Stimulated activated CD4-positive, alpha-beta T cell treated with anti-CD3 and anti-CD28 coated beads, Interleukin-12 subunit alpha, Interleukin-12 subunit beta, amount 100 ng/mL, for 4 hours (primary cell): ENCODE measurements around the gene PANX2.

Source experiments
- DNase-seq: peaks from one replicate; pipeline ENCODE4 v3.0.0-alpha.2; 2020

Gene PANX2

DNA sequence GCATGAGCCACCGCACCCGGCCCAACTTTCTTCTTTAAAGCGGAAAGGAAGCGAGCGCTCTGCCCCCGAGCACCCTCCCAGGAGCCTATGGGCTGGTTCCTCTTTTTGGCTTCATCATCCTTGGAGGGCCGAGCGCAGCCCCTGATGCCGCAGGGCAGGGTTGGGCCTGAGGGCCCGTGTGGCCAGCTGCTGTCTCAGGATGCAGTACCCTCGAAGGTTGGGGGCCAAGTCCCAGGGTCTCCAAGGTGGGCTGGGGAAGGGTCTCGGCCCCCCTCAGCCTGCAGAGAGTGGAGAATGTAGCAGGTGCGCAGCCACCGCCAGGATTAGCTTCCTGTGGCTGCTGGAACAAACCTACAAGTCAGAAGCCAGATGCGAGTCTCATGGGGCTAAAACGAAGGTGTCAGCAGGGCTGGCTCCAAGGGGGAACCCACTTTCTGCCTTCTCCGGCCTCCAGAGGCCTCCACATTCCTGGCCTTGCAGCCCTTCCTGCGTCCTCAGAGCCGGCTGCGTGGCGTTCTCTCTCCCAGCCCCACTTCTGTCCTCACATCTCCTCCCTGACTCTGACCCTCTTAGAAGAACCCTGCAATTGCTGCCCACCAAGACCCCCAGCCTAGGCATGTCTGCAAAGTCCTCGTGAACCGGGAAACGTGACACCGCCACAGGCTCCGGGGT lies 2.9 kb downstream of the PANX2 start:
- no peak for DNase-seq

DNA sequence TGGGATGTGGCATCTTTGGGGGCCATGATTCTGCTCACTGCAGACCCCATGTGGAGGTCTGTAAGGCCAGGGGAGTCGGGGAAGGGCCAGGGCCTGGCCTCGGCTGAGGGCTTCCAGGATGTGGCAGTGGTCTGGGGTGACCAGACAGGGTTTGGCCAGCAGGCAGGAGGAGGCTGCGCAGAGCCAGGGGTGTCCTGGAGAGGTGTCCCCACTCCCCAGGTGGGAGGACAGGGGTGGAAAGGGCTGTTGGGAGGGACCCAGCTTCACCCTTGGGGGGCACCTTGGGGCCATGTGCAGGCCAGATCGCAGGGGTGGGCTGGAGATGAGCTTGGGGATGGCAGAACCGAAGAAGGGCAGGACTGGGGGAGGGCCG lies 3.4 kb downstream of the PANX2 start:
- no peak for DNase-seq

DNA sequence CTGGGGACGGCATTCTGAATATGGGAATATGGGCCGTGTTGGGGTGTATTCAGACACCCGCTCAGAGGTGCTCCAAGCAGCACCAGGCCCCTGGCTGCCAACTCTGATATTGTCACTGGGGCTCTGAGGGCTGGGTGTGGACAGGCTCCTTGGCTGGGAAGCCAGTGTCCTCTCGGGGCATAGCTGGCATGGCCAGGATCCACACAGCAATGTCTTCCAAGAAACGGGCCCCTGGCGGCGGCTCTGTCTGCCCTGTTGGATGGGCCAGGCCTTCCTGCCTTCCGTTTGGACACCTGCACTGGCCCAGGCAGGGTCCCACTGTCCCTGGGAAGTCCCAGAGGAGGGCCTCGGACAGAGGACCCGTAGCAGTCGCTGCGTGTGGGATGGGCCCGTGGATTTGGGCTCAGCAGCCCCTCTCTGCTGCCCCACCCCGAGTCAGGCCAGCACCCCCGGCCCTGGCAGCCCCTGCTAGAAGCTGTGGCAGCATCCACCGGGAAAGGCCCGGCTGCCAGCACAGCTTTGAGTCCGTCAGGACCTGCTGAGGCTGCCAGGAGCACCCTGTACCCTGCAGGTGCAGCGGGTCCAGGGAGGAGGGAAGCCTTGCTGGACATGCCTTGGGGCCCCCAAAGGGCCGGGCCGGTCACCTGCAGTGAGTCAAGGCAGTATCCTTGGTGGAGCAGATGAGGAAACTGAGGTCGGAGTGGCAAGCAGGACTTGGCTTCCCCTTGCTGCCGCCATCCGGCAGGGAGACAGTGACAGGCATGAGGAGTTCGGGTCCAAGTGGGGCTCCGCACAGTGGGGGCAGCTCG lies 4.1 kb downstream of the PANX2 start:
- no peak for DNase-seq

DNA sequence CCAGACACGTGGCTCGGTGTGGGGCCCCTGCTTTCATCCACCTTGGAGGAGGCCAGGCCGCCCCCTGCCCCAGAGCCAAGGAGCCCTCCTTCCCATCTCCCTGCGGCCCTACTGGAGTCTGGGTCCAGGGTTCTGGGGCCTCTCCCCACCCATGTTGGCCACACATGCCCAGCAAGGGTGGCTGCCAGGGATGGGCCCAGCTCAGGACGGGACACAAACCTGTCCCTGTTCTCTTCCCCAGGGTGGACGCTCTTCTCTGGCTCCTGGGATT lies 4.6 kb downstream of the PANX2 start:
- no peak for DNase-seq

DNA sequence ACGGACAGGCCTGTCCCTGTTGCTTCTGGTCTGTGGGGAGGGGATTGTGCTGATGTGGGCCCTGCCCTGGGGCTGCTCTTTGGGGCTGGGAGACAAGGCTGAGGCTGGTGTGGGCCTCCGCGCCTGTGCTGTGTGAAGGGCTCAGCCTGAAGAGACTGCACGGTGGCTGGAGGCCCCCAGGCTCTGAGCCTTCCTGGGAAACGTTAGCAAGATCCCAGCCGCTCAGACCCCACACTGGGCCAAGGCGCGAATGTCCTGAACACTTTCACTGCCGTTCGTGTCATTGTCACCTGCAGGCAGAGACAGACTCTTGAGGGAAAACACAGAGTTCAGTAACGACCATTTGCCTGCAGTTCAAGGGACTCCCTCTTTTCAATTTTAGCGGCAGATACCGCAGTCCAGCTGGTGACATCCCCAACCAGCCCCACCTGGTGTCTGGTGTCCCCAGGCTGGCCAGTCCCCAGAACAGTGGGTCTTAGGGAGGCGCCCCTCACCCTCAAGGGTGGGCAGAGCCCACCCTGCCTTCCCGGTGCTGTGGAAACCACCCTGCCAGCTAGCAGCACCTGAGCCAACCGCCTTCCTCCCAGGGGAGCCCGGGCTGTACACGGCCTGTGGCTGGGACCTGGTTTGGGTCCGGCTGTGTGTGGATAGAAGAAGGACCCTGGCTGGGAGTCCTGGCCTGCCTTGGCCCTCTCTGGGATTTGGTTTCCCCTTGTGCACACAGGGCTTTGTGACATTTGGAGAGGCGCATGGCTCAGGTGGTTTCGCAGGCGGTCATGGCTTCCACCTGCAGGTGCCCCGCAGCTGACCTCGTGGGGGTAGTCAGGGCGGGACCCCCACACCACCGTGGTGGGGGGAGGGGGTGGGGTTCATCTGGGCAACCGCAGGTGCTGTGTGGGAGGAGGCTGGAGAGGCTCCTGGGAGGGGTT lies 5.7 kb downstream of the PANX2 start:
- no peak for DNase-seq

DNA sequence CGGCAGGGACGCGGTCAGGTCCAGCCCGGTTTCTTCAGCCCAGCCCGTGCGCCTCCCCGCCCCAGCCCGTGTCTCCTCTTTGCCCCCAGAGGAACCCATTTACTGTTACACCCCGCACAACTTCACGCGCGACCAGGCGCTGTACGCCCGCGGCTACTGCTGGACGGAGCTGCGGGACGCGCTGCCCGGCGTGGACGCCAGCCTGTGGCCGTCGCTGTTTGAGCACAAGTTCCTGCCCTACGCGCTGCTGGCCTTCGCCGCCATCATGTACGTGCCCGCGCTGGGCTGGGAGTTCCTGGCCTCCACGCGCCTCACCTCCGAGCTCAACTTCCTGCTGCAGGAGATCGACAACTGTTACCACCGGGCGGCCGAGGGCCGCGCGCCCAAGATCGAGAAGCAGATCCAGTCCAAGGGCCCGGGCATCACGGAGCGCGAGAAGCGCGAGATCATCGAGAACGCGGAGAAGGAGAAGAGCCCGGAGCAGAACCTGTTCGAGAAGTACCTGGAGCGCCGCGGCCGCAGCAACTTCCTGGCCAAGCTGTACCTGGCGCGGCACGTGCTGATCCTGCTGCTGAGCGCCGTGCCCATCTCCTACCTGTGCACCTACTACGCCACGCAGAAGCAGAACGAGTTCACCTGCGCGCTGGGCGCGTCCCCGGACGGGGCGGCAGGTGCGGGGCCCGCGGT lies 6.5 kb downstream of the PANX2 start:
- DNase-seq: no peak

DNA sequence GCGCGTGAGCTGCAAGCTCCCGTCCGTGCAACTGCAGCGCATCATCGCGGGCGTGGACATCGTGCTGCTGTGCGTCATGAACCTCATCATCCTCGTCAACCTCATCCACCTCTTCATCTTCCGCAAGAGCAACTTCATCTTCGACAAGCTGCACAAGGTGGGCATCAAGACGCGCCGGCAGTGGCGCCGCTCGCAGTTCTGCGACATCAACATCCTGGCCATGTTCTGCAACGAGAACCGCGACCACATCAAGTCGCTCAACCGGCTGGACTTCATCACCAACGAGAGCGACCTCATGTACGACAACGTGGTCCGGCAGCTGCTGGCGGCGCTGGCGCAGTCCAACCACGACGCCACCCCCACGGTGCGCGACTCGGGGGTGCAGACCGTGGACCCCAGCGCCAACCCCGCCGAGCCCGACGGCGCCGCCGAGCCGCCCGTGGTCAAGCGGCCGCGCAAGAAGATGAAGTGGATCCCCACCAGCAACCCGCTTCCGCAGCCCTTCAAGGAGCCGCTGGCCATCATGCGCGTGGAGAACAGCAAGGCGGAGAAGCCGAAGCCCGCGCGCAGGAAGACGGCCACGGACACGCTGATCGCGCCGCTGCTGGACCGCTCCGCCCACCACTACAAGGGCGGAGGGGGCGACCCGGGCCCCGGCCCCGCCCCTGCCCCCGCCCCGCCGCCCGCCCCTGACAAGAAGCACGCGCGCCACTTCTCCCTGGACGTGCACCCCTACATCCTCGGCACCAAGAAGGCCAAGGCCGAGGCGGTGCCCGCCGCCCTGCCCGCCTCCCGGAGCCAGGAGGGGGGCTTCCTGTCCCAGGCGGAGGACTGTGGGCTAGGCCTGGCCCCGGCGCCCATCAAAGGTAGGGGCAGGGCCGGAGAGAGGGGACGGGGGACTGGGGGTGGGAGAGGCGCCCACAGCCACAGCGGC lies 7.3 kb downstream of the PANX2 start:
- no peak for DNase-seq

DNA sequence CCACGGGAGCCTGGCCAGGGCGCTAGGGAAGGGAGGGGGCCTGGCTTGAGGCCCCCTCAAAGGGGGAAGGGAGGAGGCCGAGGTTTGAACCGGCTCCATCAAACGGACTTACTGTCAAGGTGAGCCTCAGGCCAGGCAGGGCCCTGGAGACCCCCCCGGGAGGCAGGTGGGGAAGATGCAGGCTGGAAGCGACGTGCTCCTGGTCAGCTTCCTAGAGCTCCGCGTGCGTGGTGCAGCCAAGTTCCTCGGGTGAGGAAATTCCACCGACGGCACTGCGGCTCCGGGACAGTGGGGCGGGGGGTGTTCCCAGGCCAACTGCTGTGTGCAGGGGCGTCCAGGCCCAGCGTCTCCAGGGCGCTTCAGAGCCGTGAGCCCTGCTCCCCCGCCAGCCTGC lies 7.9 kb downstream of the PANX2 start:
- DNase-seq: no peak

DNA sequence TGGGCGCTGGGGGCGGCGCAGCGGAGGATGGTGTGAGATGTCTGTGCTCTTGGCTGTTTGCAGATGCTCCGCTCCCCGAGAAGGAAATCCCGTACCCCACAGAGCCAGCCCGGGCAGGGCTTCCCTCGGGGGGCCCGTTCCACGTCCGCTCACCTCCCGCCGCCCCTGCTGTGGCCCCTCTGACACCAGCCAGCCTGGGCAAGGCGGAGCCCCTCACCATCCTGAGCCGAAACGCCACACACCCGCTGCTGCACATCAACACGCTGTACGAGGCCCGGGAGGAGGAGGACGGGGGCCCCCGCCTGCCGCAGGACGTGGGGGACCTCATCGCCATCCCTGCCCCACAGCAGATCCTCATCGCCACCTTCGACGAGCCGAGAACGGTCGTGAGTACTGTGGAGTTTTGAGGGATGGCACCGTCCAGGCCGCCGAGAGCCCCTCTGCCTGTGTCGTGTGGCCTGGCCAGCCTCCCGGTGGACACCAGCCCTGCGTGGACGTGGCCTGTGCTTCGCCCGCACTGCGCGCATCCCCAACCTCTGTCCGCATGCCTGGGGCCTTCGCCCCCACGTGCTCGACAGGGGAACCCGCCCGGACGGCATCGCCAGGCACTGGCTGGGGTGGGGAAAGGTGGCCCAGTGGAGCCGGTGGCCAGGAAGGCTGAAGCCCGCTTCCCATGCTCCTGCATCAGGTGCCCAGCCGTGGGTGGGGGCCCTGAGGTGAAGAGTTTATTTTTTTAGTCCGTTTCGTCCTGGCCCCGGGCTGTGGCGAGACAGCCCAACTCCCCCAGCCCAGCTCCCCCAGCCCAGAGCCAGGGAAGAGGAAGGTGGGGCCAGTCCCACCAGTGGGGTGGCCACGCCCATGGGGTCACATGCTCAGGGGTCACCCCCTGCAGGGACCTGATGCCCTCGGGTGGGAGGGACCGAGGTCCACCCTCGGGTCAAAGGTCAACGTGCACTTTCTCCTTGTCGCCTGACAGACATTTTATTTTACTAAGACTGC lies 8.6 kb downstream of the PANX2 start:
- DNase-seq: no peak

DNA sequence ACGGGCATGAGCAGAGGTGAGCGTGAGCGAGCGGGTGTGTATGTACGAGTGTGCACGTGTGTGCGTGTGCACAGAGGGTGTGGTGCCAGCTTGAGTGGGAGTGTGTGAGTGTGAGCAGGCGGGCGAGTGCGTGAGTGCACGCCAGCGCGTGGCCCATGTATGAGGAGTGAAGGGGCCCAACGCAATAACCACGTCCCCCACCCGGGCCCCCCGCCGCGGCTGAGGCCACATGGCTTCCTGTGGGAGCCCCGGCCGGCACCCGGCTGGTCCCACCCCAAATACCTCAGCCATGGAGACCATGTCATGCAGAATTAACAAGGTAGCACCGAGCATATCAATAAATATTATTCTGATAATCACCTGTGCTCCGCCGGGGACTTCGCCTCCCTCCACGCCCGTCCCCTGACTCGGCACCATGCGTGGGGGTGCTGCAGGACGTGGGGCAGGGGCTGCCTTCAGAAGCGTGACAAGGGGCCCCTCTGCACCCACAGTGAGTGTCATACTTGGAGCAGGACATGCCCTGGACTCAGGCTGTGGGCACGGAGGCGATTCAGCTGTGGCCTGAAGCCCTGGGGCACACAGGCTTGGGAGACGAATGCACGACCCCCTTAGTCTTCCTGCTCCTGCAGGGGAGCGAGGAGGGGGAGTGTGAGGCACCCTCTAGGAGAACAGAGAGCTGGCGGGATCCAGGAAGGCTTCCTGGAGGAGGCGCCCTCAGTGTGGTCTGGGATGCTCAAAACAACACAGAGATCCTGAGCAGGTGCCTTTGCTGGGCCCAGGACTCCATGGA lies 9.6 kb downstream of the PANX2 start:
- no peak for DNase-seq

DNA sequence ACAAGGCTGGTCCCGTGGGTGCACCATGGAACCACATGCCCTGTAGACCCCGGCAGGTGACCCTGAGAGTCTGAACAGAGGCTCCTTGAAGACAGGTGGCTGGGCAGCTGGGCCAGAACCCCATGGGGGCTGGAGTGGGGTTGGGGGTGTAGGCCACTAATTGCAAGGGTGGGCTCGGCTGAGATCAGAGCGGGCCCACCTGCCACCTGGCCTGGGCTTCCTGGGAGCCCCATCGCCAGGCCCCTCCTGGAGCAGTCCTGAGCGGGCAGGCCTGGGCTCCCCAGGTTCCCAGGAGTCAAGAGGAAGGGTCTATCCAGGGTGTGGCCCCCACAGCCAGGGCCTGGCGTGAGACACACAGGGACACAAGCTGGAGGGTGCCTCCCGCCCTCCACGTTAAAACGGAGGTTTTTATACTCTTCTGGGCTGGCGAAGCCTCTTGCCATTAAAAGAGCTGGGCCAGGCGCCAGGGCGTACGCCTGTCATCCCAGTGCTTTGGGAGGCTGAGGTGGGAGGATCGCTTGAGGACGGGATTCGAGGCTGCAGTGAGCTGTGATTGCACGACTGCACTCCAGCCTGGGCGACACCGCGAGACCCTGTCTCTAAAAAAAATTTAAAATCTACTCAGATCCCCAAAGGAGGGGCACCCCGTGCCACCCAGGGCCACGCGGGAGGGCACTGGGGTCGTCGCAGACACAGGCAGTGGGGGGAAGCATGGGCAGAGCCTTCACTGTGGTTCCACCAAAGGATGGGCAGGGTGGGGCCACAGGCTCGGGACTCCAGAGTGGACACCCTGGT lies 10.4 kb downstream of the PANX2 start:
- DNase-seq: no peak

DNA sequence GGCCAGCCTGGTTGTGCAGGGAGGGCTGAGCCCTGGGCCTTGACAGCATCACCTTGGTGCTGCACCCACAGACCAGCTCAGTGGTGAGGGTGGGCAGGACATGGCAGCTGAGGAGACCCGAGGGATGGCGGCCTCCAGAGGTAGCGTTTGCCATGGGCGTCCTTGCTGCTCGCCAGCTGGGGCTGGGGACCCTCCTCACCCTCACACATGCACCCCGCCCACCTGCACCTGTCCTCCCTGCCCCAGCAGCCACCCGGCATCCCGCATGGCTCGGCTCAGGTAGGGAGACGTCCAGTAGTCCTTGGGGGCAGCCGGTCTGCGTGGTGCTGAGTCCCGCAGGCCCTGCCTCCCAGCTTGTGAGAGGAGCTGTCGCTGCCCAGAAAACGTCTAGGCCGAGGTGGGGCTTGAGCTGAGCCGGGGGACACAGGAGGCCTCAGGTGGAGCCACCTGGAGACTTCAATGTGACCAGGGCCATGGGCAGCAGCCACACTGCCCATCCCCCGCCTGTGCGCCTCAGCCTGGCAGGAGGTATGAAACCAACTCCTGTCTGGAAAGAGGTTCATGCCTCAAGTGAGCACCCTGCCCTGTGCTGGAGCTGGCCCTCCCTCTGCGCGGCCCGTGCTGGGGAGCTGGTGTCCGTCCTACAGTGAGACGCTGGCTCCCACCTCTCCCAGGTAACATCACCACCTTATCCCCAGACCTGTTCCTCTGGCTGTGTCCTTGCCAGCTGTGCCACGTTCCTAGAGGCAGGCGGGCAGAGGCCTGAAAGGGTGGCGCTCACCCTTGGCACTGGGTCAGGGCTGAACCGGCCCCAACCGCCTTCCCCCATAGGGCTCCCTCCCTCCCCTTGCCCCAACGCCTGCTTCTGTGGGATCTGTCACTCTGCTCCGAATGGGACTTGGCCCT lies 11.9 kb downstream of the PANX2 start:
- DNase-seq: no peak

DNA sequence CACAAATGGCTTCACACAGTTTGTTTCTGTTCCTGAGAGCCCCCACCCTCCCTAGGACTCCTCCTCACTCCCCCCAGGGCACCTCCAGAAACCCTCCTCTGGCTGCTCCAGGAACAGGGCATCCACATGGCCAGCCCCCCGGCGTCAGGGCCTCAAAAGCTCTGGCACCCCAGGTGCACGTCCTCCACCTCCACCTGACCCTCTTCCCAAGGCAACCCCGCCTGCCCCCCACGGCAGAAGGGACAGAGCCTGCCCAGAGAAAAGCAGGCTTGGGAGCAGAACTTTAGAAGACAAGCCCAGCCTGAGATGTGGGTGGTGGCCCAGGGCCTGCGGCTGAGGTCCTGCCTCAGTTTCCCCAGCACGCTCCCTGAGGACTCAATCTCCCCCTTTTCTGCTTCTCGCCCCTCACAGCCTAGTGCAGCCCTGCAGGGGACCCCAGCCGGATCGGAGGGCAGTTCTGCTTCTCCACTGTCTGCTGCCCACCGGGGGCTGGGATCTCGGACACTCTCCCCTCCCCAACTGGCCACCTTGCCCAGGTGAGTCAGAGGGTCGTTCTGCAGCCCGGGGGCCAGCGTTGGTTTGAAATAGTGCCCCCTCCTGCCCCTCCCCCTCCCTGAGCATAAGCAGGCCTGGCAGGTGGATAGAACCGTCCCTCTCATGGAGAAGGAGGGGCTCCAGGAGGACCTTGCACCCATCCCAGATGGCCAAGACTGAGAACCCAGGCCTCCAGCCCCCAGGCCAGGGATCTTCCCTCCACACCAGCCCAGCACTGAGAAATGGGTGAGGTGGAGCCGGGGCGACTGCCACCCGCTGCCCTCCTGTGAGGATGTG lies 12.8 kb downstream of the PANX2 start:
- no peak for DNase-seq

DNA sequence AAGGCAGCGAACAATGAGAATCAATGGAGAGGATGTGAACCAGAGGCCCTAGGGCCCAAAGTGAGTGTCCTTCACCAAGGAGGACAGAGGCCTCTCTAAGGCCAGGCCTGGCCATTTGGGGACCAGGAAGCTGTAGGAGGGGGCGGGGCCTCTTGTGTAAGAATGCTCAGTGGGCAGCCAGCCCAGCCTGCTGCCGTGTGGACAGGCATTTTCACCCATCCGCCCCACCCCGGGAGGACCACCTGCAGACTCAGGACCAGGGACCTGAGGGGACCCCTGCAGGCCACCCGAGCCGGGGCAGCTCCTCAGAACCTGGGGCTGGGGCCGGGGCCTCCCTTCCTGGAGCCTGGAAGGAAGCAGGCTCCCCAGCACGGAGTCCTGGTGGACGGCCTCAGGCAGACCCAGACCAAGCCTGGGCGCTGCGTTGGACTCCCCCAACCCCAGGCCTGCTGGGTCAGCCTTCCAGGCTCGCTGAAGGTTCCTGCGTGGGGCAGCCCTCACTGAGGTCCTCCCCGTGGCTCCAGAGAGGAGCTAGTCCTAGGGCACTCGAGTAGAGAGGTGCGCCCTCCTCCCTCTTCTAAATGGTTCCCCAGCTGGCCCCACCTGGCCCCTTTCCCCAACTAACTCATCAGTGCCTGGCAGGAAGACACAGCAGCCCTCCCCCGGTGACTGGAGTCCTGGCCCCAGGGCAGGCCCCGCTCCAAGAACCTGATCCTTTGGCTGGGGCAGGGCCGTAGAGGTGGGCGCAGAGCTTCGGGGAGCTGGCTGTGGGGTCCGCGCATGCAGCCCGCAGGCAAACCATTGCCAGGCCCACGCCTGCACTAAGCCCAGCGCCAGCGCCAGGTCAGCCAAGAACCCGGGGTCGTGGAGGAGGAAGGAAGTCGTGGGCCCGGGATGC lies 13.7 kb downstream of the PANX2 start:
- no peak for DNase-seq

DNA sequence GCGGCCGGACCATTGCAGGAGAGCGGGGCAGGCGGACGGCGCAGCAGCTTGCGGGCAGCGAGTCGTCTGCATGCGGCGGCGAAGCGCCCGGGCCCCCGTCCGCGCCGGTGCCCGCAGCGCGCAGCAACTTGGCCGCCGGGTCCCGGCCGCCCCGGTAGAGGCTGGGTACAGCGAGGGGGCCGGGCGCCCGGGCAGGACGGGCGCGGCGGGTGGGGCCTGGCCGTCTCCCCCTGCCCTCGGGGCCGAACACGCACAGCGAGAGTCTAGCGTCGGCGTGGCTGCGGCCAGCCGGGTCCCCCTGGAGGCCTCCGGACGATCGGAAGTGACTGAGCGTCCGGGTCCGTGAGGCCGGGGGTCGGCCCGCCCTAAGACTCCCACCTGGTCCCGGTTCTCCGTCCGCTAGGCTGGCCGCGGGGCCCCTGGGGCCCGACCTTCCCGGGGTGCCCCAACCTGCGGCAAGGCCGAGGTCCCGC lies 14.4 kb downstream of the PANX2 start:
- DNase-seq: no peak
